ENCODE results near the gene HNRNPA3.

HNRNPA3 gene

DNA sequence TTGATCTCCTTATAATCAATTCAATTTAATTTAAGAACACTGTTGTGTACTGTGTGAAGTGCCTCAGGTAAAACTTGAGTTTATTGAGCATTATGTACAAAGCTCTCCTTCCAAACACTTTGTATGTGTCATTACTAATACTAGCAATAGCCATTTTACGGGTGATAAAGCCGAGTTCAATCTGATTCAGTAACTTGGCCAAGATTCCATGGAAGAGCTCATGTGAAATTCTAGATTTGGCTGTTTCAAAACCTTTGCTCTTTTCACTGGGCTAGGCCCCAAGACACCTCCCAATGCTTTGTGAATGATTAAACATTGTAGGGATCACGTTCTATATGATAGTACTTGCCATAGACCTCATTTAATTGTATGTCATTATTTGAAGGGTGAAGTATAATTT, 60.8 kb downstream of the HNRNPA3 start:
- TF ChIP-seq, protein P1, sequence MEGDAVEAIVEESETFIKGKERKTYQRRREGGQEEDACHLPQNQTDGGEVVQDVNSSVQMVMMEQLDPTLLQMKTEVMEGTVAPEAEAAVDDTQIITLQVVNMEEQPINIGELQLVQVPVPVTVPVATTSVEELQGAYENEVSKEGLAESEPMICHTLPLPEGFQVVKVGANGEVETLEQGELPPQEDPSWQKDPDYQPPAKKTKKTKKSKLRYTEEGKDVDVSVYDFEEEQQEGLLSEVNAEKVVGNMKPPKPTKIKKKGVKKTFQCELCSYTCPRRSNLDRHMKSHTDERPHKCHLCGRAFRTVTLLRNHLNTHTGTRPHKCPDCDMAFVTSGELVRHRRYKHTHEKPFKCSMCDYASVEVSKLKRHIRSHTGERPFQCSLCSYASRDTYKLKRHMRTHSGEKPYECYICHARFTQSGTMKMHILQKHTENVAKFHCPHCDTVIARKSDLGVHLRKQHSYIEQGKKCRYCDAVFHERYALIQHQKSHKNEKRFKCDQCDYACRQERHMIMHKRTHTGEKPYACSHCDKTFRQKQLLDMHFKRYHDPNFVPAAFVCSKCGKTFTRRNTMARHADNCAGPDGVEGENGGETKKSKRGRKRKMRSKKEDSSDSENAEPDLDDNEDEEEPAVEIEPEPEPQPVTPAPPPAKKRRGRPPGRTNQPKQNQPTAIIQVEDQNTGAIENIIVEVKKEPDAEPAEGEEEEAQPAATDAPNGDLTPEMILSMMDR (IDR thresholded peaks at IDR 0.05; ENCODE audit: insufficient read depth, low read depth, low read length, missing control alignments), result no peak
- no peak for DNase-seq (ENCODE audit: low read depth)
- H3K4me3 ChIP-seq (ENCODE audit: low read length), result no peak overlapping the region

Data from epithelial cell of esophagus (primary cell).